Raji (cell line): ENCODE measurements around the gene CRYL1.

Experiments used
- POLR2A ChIP-seq: IDR thresholded peaks from 2 replicates; pipeline ENCODE4 v1.6.1; 2011; ENCODE audit warnings: low read depth, low read length, control low read depth; ENCODE audit not compliant: insufficient read depth

Gene CRYL1

DNA sequence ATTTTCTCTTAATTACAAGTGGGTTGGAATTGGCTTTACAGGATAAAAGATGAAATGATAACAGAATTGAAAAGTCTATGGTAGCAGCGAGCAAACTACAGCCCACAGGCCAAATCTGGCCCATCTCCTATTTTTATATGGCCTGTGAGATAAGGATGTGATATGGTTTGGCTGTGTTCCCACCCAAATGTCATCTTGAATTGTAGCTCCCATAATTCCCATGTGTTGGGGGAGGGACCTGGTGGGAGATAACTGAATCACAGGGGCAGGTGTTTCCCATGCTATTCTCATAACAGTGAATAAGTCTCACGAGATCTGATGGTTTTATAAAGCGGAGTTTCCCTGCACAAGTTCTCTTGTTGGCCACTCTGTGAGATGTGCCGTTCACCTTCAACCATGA lies 19.0 kb downstream of the CRYL1 start:
- TF ChIP-seq POLR2A = no peak

DNA sequence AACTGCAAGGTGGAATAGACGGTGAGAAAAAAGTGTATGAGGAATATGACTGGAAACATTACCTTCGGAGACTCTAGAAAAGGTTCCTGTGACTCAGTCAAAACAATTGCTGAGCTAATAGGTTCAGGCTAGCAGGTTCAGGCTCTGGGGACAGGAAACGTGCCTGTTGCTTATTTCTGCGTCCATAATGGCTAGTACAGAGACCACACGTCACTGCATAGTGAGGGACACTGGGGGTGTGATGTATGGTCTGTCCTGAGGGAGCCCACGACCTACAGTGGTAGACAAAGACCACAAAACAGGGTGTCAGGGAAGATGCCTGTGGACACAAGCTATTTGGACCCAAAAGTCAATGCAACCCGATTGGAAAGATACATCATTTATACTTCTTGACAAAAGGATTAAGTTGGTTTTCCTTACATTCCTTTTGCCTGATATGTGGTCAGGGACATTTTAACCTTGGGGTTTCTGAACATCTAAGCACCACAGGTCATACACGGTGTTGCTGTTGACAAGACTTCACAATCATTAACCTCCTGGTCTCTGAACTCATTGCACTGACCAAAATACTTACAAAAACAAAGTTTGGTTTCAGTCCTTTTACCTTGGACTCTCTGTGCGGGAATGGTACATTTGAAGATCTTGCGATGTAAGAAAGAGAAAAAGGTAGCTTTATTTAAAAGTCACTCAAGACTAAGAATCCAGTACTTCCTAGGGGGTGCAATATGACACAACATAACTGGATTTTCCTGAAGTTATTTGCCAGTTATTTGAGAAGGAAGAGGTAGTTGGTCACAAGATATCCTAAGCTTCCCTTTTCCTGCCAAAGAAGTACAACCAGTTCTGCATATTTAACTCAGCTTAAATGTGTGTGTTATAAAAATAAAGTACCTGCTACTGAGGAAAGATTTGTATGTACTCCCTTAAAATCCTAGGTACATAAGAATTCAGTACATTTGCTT lies 20.0 kb downstream of the CRYL1 start:
- TF ChIP-seq POLR2A = no peak

DNA sequence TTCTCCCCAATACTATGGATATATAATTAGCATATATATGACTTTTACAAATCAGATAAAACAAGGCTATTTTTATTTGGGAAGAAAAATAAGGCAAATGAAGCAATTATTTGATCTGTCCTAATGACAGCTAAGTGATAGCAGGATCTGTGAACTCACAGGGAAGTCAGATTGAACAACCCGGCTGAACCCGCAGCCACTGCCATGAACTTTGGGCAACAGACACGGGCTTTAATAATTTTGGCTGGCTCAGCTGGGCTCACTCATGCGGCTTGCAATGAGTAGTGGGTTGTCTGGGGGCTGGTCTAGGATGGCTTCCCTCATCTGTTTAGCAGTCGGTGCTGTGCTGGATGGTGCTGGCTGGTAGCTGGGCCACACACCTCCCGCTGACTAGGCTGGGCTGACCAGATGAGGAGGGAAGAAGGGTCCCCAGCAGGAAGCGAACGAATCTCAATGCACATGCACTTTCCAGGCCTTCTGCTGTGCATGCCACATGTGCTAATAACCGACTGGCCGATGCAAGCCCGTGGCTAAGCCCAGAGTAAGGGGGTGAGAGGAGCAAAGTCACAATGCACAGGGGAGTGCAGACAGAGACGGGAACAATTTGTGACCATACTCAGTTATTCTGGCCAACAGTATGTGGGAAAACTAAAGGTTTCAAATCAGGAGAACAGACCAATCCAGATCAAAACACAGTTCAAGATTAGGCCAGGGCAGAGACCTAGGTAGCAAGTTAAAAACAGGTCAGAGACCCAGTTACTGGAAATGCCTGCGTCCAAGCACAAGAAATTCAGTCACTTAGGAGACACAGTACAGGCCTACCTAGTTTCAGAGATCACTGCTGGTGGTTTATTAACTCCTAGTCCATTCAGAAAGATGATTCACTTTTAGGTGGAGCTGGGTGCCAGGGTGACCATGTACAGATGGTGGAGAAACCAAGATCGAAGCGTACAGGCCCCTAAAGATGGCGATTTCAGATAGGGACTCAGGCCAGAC lies 22.3 kb downstream of the CRYL1 start:
- no peak for TF ChIP-seq POLR2A

DNA sequence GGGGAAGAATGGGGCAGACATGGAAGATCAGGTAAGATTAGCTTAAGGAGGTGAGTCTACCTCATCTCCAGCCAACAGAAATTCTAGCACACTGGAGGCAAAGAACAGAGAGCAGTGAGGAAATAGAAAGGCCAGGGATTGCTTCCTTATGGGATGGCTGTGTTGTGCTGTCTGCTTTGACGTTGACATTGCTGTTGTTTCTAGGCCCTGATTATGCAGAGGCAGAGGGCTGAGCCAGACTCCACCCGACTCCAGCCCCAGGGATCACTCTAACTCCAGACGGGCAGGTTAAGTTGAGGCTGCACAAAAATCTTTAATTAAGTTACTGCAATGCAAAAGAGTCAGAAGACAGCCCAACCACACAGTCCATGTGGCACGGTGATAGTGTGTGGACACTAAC lies 24.1 kb downstream of the CRYL1 start:
- no peak for TF ChIP-seq POLR2A

DNA sequence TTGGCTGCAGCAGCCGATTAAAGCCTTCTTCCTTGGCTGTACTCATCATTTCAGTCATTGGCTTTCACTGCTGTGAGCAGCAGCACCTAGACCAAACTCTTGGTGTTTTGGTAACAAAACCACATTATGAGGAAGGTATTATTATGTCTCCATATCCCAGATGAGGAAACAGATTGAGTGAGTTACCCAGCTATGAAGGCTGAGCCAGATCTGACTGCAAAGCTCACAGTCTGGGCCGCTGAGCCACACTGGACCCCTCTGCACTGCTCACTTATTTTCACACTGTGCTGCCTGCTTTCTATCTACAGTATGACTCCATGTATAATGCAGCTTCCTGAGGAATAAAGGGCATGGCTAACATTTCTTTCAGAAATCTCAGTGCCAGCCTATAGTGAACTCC lies 24.5 kb downstream of the CRYL1 start:
- TF ChIP-seq POLR2A = no peak

DNA sequence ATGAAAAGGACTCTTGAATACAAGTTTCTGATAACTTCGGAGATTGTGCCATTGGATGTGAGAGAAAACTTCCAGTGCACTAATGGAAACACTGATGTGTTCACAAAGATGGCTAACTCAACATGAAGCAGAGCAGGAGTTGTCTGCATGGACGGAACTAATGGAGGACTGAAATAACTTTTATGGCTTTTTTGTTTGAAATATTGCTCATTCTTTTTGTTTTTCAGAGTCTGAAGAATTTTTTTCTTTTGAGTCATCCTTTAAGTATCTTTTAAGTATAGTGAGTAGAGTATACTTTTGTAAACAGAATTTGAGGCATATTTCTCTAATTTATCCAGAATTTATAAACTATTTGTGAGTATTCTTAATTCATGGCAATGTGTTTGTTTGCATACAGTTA lies 25.7 kb downstream of the CRYL1 start:
- no peak for TF ChIP-seq POLR2A

DNA sequence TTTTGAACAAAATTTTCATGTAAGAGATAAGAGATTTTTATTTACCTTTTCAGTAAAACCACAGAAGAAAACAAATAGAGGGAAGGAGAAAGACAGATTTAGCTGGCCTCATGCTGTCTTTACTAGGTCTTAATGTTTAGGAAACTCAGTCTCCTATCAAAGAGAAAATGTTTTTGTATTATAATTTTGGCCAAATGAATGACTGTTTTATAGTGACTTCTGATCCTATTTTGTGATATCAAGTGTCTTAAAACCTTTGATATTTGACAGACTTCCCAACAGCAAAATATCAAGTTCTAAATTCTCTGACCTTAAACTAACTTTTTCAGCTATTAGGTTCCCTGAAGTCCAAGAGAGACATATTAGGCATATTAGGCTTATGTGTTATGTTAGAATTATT lies 27.0 kb downstream of the CRYL1 start:
- TF ChIP-seq POLR2A = no peak

DNA sequence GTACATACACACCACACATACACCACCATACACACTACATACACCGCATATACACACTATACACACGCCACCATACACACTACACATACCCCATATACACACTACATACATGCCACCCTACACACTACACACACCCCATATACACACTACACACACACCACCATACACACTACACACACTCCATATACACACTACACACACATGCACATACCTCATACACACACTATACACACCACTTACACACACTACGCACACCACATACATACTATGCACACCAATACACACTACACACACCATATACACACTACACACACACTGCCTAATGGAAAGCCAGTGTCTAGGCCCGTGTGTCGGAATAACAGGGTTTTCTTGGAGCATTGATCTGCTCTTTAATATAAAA lies 27.5 kb downstream of the CRYL1 start:
- no peak for TF ChIP-seq POLR2A

DNA sequence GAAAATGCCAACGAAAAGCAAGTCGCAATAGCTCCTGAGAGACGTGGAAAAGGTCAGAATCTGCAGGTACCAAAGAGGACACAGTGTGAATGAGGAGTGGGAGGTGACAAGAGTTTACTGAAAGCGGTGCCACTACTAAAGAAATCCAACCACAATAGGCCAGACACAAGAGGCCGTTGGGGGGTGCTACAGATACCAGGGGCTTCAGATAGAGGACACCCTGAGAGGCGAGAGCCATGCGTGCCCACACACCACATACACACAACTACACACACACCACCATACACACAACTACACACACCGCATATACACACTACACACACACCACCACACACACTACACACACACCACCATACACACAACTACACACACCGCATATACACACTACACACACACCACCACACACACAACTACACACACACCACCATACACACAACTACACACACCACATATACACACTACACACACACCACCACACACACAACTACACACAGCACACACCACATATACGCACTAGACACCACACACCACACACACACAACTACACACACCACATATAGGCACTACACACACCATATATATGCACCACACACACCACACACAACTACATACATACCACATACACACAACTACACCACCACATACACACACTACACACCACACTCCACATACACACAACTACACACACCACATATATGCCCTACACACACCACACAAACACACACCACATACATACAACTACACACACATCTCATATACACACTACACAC lies 28.5 kb downstream of the CRYL1 start:
- TF ChIP-seq POLR2A = no peak

DNA sequence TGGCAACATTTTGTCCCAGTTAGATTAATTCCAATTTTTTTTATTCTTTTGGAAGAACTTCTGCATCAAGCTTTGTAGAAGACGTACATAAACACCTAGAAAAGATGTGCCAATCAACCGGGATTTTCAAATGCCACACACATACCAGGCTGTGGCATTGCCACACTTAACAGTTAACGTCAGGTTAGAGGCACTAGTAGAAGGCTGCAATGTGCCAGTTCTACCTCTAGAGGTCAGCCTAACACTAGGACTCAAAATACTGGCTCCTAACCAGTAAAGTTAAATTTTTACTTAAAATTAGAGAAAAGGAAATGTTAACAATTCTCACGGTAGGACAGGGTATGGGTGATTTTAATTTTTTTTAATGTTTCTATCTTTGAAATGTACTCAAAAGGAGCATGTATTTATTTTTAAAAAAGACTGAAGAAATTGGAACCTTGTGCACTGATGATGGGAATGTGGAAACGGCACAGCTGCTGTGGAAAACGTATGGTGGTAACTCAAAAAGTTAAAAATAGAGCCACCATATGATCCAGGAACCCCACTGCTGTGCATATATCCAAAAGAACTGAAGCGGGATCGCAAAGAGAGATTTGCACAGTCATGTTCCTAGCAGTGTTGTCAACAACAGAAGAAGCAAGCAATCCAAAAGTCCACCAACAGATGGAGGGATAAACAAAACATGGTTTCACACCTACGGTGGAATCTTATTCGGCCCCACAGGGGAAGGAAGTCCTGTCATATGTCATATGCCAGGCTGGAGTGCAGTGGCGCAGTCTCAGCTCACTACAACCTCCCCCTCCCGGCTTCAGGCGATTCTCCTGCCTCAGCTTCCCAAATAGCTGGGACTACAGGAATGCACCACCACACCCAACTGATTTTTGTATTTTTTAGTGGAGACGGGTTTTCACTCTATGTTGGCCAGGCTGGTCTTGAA lies 30.3 kb downstream of the CRYL1 start:
- TF ChIP-seq POLR2A = no peak

DNA sequence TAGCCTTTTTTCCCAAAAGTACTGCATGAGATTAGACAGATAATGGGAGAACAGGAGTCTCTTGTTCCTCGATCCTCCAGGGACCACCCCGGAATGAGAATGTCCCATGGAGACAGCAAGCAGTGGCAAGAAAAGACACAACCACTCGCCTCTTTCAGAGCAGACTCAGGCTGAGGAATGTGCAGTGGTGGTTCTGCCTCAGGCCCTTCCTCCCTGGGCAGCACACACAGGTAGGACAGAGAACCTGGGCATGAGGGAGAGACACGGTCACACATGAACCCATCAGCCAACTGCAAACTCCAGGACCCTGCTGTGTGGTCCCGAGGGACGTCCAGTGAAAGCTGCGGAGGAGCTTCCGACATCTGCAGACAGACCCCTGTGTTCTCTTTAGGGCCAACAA lies 31.0 kb downstream of the CRYL1 start:
- TF ChIP-seq POLR2A = no peak

DNA sequence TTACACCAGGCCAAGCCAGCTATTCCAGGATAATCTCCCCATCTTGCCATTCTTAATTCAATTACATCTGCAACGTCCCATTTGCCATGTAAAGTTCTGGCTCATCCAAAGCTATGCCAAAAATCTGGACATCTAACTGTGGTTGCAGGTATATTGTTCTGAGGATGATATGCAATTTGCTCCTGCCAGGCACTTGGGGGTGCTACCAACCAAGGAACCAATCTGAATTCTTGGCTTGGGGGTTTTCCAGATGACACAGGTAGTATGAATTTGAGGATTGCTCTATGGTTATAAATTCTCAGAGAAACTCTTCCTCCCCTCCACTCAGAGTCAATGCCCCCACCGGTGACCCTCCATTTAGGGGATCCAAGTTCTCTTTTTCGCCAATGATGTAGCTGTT lies 33.0 kb downstream of the CRYL1 start:
- TF ChIP-seq POLR2A = no peak

DNA sequence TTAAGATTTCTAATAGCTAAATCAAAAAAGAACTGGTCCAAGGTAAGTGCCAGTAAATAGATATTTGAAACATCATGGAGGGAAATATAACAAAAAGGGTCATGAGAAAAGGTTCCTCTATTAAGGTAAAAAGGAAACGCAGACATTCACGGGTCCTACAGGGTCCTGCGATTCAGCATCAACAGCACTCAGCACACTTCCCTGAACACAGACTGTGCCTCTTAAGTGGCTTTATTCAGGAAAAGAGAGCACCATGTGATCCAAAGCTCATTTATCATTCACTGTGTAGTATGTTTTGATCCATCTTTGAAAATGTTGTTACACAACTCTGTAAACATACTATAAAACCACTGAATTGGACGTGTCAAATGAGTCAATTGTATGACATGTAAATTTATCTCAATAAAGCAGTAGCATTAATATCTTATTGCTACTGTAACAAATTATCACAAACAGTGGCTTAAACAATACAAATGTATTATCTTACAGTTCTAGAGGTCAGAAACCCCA lies 33.7 kb downstream of the CRYL1 start:
- TF ChIP-seq POLR2A = no peak
